Measurements from ENCODE around the gene SESN1.

- TF ChIP-seq CTCF (IDR thresholded peaks at IDR 0.05) (no peak), POLR2A (IDR thresholded peaks at IDR 0.05) (no peak)
These were observed 12.5 kb downstream of the SESN1 start for GRCh38 chr6:109082188-109082577.

All from Peyer's patch (tissue), 4 donors.